ENCODE results near the gene TANC1.
A peak's percentile ranks its signal among the peaks of the same experiment; 100 is the strongest.

The TANC1 gene

DNA sequence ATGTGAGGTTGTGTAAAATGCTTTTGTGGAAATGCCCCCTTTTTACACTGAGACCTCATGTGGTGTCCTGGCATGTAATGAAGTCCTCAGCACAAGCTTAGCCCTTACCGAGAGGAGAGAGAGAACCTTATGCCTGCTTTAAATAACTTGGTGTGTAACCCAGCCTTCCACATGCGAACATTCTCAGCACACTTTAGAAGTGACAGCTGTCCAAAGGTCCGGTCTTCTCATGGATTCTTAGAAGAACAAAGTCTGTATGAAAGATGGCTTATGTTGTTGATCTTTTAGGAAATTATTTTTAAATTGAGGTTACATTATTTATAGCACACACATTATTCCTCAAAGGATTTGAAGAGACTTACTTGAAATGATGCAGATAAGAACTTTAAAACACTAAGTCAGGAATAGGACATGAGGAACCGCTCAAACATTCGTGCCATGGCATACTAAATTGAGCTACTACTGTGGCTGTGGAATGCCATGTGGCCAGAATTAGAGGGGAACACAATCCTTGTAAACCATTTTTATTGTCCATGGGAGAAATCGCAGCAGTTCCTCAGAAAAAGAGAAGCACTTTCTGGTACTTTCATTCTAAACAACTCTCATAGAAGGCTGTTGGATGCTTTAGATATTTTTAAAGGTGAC is 238.4 kb downstream of the TANC1 start:
- no peak for DNase-seq

DNA sequence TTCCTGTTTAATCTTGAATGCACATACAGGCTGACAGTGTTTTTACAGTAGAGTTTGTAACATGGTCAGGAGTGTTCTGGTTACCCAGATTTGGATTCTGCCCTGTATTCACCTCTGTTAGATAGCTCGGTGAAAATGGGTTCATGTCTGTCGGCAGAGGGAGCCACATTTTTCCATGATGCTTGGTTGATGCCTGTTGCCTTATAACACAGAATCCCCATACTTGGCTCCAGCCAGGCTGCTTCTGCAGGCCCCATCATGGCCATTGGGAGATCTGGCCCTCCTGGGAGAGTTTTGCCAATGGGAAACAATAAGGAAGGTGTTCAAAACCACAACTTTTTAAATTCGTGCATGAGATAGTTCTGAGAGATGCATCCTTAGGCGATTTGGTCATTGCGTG is 240.0 kb downstream of the TANC1 start:
- no peak for DNase-seq

DNA sequence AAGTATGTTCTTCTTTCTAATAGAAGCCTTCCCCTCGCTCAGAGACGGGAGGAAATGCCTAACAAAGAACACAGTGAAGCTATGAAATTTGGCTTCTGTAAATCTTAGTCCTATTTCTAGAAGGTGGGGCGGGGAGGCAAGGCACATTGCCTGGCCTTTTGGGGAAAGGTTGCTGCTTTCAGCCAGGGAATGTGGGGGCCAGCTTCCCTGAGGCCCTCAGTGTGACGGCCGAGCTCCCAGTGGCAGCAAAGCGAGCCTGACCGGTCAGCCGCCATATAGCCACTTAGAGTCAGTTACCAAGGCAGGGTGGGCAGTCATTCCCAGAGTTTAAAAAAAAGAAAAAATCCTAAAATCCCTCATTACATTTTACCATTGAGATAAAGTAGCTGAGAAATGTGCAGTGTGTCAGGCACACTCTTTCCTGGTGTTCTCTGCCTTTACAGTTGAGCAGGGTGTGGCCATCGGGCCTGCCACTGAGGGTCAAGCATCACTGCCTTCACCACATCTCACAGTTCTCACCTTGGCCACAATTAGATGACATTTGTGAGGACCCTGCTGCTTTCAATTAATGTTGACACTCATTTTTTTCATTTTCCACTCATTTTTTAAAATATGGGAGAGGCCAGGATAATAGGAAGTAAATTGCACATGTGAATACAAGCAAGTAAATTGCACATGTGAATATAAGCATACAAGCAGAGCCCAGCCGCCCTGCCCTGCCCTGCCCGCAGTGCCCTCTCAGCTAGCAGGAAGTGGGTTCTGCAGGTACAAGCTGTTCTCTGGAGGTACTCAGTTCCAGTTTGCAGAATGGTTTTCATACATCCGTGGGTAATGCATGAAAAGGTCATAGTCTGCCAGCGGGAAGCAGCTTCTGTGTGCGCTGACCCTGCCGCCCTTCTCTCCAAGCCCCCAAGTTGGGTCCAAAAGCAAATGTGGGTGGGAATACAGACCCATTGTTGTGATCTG is 241.2 kb downstream of the TANC1 start:
- DNase-seq, result peak; percentile 13

DNA sequence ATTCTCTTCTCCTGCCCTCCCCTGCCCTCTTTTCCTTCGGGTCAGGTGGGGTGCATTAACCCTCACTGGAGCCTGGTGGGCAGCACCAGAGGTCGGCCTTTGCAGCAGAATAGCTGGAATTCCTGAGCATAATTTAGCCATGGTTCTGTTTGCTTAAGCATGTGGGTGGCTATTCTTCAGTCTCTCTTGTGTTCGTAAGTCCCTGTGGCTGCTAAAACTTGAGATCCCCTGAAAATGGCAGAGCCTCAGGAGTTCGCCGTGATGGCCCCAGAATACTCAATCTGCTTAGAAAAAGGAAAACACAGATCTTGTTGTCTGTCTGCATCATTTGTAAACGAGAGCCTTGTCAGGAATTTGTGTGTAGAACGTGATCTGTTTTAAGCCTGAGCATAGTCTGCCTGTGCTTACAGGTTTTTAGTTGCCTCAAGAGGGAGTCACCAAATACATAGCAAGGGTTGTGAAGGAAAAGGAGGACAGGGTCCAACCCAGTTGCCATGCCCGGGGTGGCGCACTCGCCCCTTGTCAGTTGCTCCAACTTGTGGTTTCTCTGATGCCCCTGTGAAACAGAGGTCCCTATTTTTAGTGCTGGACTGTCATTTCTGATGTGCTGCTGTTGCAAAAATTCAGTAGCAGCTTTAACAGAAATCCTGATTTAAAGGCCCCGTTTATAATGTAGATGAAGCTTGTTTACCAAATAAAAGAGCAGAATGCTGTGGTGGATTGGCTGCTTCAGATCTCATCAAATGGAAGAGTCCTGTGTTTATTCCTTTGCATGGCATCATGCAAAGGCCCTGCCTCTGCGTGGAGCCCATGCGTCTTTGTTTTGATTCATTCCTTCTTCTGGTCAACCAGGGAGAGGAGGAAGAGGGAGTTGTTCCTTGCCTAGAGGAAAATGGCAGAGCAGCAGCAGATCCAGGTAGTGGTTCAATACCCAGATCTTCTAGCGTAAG is 243.3 kb downstream of the TANC1 start:
- DNase-seq, result no peak

DNA sequence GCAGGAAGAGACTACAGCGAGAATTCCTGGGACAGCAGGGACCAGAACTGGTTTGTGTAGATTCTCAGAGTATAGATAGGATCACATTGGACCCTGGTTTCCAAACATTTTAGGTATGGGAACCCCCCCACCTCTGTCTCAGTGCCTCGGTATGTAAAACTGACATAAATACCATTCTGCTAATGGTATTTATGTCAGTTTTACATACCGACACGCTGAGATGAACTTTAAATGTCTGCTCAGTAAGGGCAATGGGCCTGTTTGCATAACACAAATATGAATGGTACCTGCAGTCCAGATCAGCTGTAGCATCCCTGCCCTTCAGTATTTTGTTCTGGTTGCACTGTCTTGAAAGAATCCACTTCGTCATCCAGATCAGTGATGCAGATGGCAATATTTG is 244.9 kb downstream of the TANC1 start:
- DNase-seq, result no peak

DNA sequence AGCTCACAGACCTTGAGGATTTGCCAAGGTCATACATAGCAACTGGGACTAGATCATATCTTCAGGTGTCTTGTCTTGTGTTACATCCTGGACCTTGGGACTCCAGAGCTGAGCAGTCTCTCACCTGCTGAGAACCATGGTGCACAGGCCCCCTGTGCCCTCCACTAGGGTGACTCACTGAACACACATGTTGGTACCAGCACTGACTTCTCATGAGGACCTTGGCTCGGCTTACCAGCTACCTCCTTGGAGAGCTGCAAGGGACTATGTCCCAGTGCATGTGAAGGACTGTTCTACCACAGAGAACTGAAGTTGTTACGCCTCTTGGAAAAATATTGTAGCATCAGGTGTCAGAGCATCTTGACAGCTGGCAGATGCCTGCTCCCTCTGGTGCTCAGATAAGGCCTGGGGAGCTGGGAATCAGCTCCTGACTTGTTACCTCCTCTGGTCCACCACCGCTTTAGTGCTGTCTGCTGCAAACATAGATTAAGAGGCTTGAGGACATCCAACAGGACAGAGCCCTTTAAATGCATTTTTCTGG is 246.0 kb downstream of the TANC1 start:
- DNase-seq, result no peak

DNA sequence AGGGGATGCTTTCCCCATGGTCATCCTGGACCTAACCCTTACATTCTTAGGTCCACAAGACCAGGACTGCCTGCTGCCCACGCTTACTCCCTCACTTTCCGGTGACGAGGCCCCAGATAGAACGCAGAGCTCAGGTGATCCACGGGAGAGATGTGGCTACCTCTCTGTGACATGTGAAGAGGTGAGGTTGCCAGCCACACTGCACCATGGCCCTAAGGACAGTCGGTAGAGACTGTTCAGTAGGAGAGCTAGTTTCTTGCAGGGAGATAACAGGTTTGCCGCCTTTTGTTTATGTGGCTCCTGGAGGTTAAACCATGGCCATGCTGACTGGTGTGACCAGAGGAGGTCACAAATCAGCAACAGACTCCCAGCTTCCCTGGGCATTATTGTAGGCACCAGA is 246.7 kb downstream of the TANC1 start:
- DNase-seq, result no peak

DNA sequence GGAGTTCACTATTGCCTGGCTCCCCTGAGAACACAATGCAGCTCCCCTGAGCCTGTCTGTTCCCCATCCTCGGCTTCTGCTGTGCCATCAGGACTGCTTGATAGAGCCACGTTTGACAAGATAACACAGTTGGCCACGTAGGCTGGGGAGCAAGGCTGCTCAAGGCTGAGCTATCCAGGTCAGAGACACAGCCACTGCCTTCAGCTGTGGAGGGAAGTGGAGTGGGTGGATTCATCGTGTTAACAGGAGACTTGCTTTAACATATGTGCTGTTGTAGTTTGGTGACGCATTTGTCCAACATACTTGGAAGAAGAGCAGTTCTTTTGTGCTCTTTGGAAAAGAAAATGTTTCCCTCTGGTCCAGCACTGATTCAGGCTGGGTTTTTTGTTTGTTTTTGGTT is 249.2 kb downstream of the TANC1 start:
- no peak for DNase-seq

DNA sequence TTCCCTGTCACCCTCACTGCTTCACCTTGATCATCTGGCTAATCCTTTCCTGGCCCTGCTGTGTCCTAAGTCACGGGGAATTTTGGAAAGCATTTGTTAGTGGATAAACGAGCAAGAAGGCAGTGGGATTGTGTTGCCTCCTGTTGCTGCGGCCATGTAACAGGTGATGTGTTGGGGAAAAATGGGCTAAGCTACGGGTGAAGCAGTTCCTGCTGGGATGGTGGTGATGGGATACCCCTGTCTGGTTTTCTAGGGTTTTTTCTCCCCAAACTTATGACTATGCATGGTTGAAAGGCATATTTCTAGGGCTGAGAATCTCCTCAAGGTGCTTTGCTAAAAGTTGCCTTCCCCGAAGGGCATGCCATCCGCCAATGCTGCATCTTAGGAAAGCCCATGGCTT is 249.9 kb downstream of the TANC1 start:
- DNase-seq, result no peak

DNA sequence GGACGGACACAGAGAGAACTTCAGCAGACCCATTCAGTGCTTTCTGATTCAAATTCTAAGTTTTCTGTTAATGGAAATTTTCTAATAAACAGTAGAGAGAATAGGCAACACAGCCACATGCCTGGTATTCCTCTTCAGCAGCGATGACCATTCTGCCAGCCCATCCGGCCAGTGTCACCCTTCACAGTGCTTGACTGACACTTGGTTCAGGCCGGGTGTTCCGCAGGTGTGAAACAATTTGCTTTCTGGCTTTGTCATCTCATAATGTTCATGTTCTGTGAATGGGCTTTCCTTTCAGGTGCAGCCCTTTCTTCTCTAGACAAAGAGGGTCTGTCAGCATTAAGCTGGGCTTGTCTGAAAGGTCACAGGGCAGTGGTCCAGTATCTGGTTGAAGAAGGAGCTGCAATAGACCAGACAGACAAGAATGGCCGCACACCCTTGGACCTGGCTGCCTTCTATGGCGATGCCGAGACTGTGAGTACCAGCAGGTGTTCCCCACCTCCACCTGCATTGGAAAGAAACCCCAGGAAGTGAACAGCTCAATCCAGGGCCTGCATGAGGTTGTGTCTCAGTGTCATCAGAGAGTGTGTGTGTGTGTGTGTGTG is 251.1 kb downstream of the TANC1 start:
- DNase-seq, result no peak

DNA sequence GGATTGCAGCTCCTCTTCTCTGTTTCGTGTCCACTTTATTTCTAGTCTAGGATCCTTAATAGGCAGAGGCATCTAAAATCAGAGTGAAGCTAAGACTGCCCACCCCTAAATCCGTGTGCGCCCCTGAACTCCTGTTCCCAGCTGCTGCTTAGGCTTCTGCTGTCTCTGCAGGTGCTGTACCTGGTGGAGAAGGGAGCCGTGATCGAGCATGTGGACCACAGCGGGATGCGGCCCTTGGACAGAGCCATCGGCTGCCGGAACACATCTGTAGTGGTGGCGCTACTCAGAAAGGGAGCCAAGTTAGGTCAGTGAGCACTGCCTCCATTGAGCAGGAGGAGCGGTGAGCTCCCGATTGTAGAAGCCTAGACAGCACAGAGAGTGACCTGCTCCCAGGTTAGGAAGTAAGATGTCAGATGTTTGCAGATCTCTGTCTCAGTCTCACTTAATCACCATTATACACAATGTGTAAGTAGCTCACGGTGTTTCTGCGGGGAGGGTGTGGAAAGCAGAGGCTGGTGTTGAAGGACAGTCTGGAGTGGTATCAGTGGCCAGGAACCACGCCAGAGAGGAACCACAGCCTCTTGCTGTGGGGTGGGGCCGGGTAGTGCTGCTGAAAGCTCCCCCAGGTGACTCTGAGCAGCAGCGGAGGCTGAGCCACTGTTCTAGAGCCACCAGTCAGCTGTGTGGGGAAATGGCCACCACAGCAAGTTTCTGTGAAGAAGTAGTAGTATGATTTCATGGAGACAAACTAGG is 255.8 kb downstream of the TANC1 start:
- DNase-seq, result no peak

DNA sequence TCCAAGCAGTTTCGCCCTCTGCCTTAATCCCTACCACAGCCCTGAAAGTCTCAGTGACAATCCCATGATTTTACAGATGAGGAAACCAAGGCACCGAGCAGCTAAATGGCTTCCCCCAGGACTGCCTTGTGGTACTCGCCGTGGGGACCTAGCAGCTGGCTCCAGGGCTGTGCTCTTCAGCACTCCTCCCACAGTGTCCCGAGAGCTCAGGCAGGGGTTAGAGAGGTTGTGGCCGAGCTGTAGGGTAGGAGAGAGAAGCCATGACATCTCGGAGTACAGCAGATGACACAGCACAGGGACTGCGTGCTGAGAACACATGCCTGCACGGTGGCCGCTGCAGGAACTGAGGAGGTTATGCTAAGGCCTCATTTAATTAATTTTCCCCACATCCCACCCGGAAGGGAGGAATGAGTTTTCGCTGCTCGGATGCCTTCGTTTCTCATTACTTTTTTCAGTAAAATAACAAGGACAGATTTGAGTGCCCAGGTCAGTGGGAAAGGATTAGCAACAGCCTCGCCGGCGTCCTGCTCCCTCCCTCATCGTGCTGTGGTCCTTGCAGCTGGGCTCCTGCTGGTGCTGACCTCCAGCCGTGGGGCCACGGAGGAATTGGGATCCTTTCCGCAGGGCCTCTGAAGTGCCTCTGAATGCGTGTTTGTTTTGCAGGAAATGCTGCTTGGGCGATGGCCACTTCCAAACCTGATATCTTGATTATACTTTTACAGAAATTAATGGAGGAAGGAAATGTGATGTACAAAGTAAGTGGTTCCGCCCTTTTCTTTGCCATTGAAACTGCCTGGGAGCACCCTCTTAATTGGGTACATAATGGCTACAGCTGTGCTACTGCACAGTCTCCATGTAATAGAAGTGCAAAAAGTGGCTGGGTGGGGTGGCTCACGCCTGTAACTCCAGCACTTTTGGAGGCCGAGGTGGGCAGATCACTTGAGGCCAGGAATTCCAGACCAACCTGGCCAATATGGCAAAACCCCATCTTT is 256.9 kb downstream of the TANC1 start:
- DNase-seq, result no peak

DNA sequence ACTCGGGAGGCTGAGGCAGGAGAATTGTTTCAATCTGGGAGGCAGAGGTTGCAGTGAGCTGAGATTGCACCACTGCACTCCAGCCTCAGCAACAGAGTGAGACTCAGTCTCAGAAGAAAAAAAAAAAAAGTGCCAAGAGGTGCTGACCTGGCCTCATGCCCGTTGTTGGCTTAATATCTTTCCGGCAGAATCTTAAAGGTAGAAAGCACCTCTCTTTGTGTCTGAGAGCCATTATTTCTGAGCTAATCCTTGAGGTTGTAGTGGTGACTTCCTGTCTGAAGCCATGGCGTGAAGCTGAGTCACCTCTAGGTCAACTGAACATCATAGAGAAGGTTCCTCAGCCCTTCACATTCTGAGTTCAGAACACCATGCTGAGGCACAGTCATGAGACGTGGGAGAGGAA is 257.6 kb downstream of the TANC1 start:
- no peak for DNase-seq

DNA sequence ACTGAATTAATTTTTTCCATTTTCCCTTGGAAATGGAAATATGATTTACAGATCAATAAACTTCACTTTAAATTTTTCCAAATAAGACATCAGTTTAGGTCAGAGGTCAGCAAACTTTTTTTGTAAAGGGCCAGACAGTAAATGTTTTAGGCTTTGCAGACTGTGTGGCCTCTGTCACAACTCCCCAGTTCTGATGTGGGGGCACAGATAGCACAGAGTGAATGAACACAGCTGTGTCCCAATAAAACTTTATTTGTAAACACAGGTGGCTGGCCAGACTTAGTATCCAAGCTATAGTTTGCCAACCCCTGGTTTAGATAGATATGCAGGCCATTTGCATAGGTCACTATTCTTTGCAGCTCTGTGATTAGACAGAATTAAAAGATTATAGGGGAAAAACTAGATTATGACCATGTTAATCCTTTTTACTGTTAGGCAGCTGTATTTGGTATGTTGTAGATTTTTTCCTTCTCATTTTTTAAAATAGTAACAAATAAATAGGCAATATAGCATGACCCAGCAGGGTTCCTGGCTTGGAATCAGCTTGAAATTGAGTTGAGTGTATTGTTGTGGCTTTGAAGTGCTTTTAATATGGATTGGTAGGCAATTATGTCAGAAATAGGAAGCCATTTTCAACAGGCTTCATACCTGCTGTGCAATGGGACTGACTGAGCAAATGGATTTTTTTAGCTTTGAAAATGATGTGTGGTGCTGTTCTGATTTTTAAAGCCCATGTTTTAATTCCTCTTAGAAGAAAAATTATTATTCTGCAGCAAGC is 258.4 kb downstream of the TANC1 start:
- no peak for DNase-seq

DNA sequence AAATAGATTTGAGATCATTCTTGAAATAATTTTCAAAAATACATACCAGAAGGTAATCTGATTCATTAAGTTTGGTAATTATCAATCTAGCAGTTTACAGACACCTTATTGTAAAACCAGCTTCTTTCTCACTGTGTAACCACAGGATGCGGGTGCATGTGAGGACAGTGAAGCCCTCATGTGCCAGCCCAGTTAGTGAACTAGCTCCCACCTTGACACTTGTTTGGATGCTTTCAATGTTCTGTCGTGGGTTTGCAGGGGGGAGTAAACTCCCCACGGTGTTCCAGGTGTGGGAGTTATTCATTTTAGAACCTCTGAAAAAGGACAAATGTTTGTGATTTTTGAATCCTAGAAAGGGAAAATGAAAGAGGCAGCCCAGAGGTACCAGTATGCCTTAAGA is 259.0 kb downstream of the TANC1 start:
- DNase-seq, result no peak

DNA sequence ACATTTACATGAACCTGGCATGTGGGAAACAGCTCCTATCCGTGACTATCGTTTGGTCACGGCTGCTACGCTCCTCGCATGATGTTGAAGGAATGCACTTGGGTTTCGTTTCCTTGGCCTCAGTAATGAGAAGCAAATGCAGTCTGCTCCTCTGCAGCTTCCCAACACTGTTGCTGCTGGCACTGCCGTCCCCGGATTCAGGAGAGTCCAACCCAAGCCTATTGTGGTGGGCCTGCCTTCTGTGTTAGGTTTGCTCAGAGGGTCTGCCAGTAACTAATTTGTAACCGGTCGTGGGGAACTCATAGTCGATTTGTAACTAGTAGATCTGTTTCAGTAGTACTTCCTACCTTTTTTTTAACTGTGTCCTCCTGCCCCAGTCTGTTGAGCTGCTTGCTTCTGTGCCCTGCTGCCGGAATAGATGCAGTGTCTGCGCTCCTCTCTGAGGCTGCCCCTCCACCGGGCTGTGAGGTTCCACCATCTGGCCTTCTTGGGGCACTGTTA is 259.7 kb downstream of the TANC1 start:
- no peak for DNase-seq

DNA sequence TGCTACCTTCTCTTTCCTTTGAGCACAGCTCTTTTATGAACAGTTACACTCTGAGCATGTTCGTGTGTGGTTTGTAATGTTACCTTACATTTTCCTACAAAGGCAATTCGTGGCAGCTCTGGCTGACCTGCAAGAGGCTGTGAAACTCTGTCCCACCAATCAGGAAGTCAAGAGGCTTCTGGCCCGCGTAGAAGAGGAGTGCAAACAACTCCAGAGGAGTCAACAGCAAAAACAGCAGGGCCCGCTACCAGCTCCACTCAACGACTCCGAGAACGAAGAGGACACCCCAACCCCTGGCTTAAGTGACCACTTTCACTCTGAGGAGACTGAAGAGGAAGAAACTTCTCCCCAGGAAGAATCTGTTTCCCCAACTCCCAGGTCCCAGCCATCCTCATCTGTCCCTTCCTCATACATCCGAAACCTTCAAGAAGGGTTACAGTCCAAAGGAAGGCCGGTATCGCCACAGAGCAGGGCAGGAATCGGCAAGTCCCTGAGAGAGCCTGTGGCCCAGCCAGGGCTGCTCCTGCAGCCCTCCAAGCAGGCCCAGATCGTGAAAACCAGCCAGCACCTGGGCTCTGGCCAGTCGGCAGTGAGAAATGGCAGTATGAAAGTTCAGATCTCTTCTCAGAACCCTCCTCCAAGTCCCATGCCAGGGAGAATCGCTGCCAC is 261.2 kb downstream of the TANC1 start:
- no peak for DNase-seq

DNA sequence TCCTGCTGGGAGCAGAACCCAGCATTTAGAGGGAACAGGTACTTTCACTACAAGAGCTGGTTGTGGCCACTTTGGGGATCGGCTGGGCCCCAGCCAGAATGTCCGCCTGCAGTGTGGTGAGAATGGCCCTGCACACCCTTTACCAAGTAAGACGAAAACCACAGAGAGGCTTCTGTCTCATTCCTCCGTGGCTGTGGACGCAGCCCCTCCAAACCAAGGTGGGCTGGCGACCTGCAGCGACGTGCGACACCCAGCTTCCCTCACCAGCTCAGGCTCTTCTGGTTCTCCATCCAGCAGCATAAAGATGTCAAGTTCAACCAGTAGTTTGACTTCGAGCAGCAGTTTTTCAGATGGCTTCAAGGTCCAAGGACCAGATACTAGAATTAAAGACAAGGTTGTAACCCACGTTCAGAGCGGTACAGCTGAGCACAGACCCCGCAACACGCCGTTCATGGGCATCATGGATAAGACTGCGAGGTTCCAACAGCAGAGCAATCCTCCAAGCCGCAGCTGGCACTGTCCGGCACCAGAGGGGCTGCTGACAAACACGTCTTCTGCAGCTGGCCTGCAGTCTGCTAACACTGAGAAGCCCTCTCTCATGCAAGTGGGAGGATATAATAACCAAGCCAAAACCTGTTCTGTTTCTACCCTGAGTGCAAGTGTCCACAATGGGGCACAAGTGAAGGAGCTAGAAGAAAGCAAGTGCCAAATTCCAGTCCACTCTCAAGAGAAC is 261.9 kb downstream of the TANC1 start:
- no peak for DNase-seq
